K562 (cell line): Measurements from ENCODE around the gene PDE11A. TPM values are rescaled to one million over a fixed set of nuclear protein-coding genes. Genes with fewer than 3 reads are reported as not detected.

ENCODE experiments used
- ATAC-seq: fragments of 200-7000 bp; cut with Tn5 transposase; 3 replicates; pipeline ENCODE4 v1.9.1; 2020; ENCODE audit warnings: moderate library complexity
- BruUV-seq: library from RNA; stranded (reverse); fragments of 400-500 nt; replicated peaks from 2 replicates; lab custom pipeline; 2021; lab: Mats Ljungman, UMichigan
- CTCF ChIA-PET: fragments of 300-600 bp; formaldehyde crosslinking; extraction: SDS; loops from one replicate; lab custom pipeline; 2021; ENCODE audit warnings: low intra/inter-chr PET ratio; lab: Yijun Ruan, JAX
- POLR2A ChIA-PET: fragments of 300-600, 350-650 bp; sonication (Branson Sonifier 250); formaldehyde crosslinking; extraction: SDS; loops from one replicate; lab custom pipeline; 2021; ENCODE audit warnings: antibody characterized with exemption, inconsistent platforms; lab: Yijun Ruan, JAX
- DNase-seq, 4 experiments: peaks; one replicate each; pipeline versions ENCODE4 v3.0.0 to v3.0.0-alpha.2; 2011 to 2018; ENCODE audit warnings: low spot score in 3 of 4, mixed read lengths in 3 of 4; ENCODE audit errors: extremely low read depth in 1 of 4
- FAIRE-seq: peaks from 2 replicates; lab custom pipeline; 2011; peaks lifted over from hg19 to GRCh38; lab: Jason Lieb, UNC
- H2AFZ ChIP-seq: 2 replicates; pipeline ENCODE4 v1.6.0; 2011; ENCODE audit warnings: low read depth, low read length, control low read depth, inconsistent platforms
- H3K27ac ChIP-seq: fragments of 200-600 bp; 3 replicates; pipeline ENCODE4 v1.8.0; 2011; ENCODE audit warnings: low read depth, mild to moderate bottlenecking, control low read depth, inconsistent platforms, low read length, moderate library complexity, mixed read lengths; ENCODE audit errors: extremely low read depth
- H3K27me3 ChIP-seq, 2 experiments: fragments of 300-600 bp in 1 of 2; 2 replicates in 1 of 2; 3 replicates in 1 of 2; pipeline versions ENCODE4 v1.6.0 to v1.8.0; 2011; ENCODE audit warnings: inconsistent platforms in 2 of 2, low read length in 2 of 2, mild to moderate bottlenecking in 1 of 2, mixed read lengths in 1 of 2, moderate library complexity in 1 of 2; ENCODE audit not compliant: control insufficient read depth in 2 of 2, insufficient read depth in 2 of 2
- H3K36me3 ChIP-seq: fragments of 300-600 bp; 3 replicates; pipeline ENCODE4 v1.8.0; 2011; ENCODE audit warnings: mild to moderate bottlenecking, low read length, inconsistent platforms; ENCODE audit not compliant: control insufficient read depth, insufficient read depth
- H3K4me1 ChIP-seq, 2 experiments: fragments of 200-600 bp in 1 of 2; replicated peaks in 1 of 2; 2 replicates in 1 of 2; 3 replicates in 1 of 2; pipeline versions ENCODE4 v1.5.1 to v1.8.0; 2011; ENCODE audit warnings: inconsistent platforms in 2 of 2, low read length in 2 of 2, mild to moderate bottlenecking in 1 of 2, mixed read lengths in 1 of 2, moderate library complexity in 1 of 2; ENCODE audit not compliant: control insufficient read depth in 2 of 2, insufficient read depth in 2 of 2
- H3K4me2 ChIP-seq: 2 replicates; pipeline ENCODE4 v1.6.1; 2011; ENCODE audit warnings: low read length, control low read depth, inconsistent platforms, mixed read lengths; ENCODE audit not compliant: insufficient read depth
- H3K4me3 ChIP-seq: fragments of 200-600 bp; sonication (generic), shearing (Covaris generic); 2 replicates; pipeline ENCODE4 v1.5.1; 2016; ENCODE audit warnings: control low read depth, inconsistent platforms
- H3K79me2 ChIP-seq: fragments of 200-600 bp; 3 replicates; pipeline ENCODE4 v1.8.0; 2011; ENCODE audit warnings: low read length, inconsistent platforms; ENCODE audit not compliant: control insufficient read depth, insufficient read depth
- H3K9ac ChIP-seq, 2 experiments: 2 replicates each; pipeline versions ENCODE4 v1.6.0 to v1.6.1; 2011; ENCODE audit warnings: low read depth in 2 of 2, low read length in 2 of 2, control low read depth in 1 of 2, inconsistent platforms in 1 of 2, mild to moderate bottlenecking in 1 of 2, mixed read lengths in 1 of 2; ENCODE audit not compliant: insufficient read depth in 1 of 2
- H3K9me1 ChIP-seq: one replicate; pipeline ENCODE4 v1.6.0; 2011; ENCODE audit warnings: inconsistent platforms, mild to moderate bottlenecking, low read length, moderate library complexity; ENCODE audit not compliant: control insufficient read depth, insufficient read depth
- H3K9me3 ChIP-seq: replicated peaks from 2 replicates; pipeline ENCODE4 v1.5.1; 2011; ENCODE audit warnings: low read depth, low read length, inconsistent platforms; ENCODE audit not compliant: control insufficient read depth, insufficient read depth
- H4K20me1 ChIP-seq: replicated peaks from 2 replicates; pipeline ENCODE4 v1.6.1; 2011; ENCODE audit warnings: low read length, inconsistent platforms, mixed read lengths; ENCODE audit not compliant: control insufficient read depth, insufficient read depth
- KLF1 ChIP-seq: fragments of 450-650 bp; IDR thresholded peaks from 2 replicates; pipeline ENCODE4 v1.6.1; 2016; ENCODE audit warnings: missing genetic modification characterization, missing compliant biosample characterization
- SMARCA5 ChIP-seq: fragments of 450-650 bp; IDR thresholded peaks from 2 replicates; pipeline ENCODE4 v1.6.1; 2016
- SRF ChIP-seq, 2 experiments: fragments of 250-450, 450-650 bp in 1 of 2; sonication (Bioruptor Pico) in 1 of 2; sonication (generic) in 1 of 2; formaldehyde crosslinking; IDR thresholded peaks; 2 replicates each; pipeline versions ENCODE4 v1.5.0 to v1.5.1; 2020 to 2022; ENCODE audit warnings: mild to moderate bottlenecking in 1 of 2, missing genetic modification reagents in 1 of 2
- TAF1 ChIP-seq: IDR thresholded peaks from 2 replicates; pipeline ENCODE4 v1.6.1; 2011; ENCODE audit warnings: mild to moderate bottlenecking, low read length, moderate library complexity; ENCODE audit not compliant: insufficient read depth, control insufficient read depth, severe bottlenecking; ENCODE audit errors: extremely low read depth
- ZFP1 ChIP-seq: fragments of 450-650 bp; formaldehyde crosslinking; IDR thresholded peaks from 2 replicates; pipeline ENCODE4 v1.4.0; 2020; ENCODE audit warnings: mild to moderate bottlenecking, mixed read lengths
- ZNF143 ChIP-seq: sonication (generic); formaldehyde crosslinking; IDR thresholded peaks from 2 replicates; pipeline ENCODE4 v1.9.0; 2022; ENCODE audit warnings: mild to moderate bottlenecking, missing genetic modification reagents
- in situ Hi-C: fragments of 300-500 bp; cut with MboI; formaldehyde crosslinking; loops from 4 replicates; pipeline ENCODE4 v1.15.0; 2018; ENCODE audit warnings: inconsistent platforms, mixed read lengths
- intact Hi-C: fragments of 100-400 bp; cut with micrococcal nuclease; formaldehyde crosslinking; loops from 2 replicates; pipeline ENCODE4 v1.14.2; 2022
- polyA plus RNA-seq, 8 experiments: library from polyadenylated mRNA; depleted of rRNA in 4 of 8; stranded (reverse) in 5 of 8; unstranded in 3 of 8; fragments of >200 nt; fragmentation: Nextera tagmentation in 2 of 8; fragmentation: Illumina TruSeq in 1 of 8; extraction: Ambion mirVana in 2 of 8; extraction: Trizol in 1 of 8; gene quantifications; 2 replicates each; pipeline versions ENCODE4 v1.2.1 to v1.2.3, GENCODE V29; 2011 to 2014; ENCODE audit warnings: inconsistent platforms in 1 of 8, missing spikeins in 1 of 8
- total RNA-seq, 7 experiments: library from RNA; depleted of rRNA in 6 of 7; stranded (reverse); fragments of >200 nt in 6 of 7; fragmentation: Illumina TruSeq in 2 of 7; extraction: Trizol in 2 of 7; gene quantifications; 2 replicates each; pipeline versions ENCODE4 v1.2.1 to v1.2.3, GENCODE V29; 2011 to 2021; ENCODE audit warnings: low replicate concordance in 1 of 7
- TF ChIP-seq, protein P1 (sequence below): fragments of 450-650 bp; formaldehyde crosslinking; IDR thresholded peaks from 2 replicates; pipeline ENCODE4 v1.4.0; 2020; ENCODE audit warnings: mild to moderate bottlenecking, moderate library complexity
- TF ChIP-seq, protein P2 (sequence below): sonication (generic); formaldehyde crosslinking; IDR thresholded peaks from 2 replicates; pipeline ENCODE4 v1.8.1; 2023; ENCODE audit warnings: mild to moderate bottlenecking, missing genetic modification reagents

Gene PDE11A
- total and polyA plus RNA-seq, 9 of the 15 experiments (the other 6 are each of a cell fraction or from before 2014, with no cell fraction given): 3.2 to 22.1 (median 5.7) TPM

DNA sequence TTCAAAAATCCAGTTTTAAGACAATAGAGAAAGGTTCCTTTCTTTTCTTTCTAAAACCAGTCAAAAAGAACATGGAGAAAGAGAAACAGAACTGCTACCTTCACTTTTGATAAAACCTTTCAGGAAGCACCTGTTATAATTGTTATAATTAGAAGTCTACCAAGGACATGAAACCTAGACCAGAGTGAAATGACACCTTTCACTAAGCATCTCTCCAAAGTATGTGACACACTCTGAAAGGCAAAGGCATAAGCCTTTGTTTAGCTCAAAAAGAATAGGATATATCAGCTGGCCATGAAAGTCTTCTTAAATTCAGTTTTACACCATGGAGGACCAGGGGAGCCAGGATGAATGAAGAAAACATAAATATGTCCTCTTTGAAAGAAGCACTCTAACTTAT, 20.9 kb upstream of the PDE11A start:
- CTCF ChIA-PET: no interaction called here
- H3K79me2 ChIP-seq: no peaks in the 10 kb centered on the region
- no peak overlapping the region for H3K27ac ChIP-seq
- ATAC-seq (no peak), DNase-seq (no peak), FAIRE-seq (no peak)
- 0 out of 2 replicates have a peak overlapping the region, but pooled peaks have one; percentile 3 for H2AFZ ChIP-seq
- no peak overlapping the region for H3K9ac ChIP-seq
- H3K36me3 ChIP-seq: no peaks in the 10 kb centered on the region
- intact Hi-C loops: no loop called here
- no peaks in the 10 kb centered on the region for H3K9me3 ChIP-seq
- no peaks in the 10 kb centered on the region for H4K20me1 ChIP-seq
- no peaks in the 10 kb centered on the region for H3K9me1 ChIP-seq
- no peaks in the 10 kb centered on the region; a peak in 1 of 5 replicates for H3K27me3 ChIP-seq
- no peak overlapping the region for H3K4me3 ChIP-seq
- in situ Hi-C loops: no loop called here
- TF ChIP-seq ZFP1 (CRISPR knock-in tag) (no peak), TAF1 (no peak), ZNF143 (no peak), SMARCA5 (no peak), SRF (CRISPR knock-in tag; IDR thresholded peaks at IDR 0.05) (no peak), KLF1 (tag) (no peak)
- TF ChIP-seq, protein P1, sequence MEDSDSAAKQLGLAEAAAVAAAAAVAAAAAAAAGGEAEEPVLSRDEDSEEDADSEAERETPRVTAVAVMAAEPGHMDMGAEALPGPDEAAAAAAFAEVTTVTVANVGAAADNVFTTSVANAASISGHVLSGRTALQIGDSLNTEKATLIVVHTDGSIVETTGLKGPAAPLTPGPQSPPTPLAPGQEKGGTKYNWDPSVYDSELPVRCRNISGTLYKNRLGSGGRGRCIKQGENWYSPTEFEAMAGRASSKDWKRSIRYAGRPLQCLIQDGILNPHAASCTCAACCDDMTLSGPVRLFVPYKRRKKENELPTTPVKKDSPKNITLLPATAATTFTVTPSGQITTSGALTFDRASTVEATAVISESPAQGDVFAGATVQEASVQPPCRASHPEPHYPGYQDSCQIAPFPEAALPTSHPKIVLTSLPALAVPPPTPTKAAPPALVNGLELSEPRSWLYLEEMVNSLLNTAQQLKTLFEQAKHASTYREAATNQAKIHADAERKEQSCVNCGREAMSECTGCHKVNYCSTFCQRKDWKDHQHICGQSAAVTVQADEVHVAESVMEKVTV (CRISPR knock-in tag): no peak
- TF ChIP-seq, protein P2, sequence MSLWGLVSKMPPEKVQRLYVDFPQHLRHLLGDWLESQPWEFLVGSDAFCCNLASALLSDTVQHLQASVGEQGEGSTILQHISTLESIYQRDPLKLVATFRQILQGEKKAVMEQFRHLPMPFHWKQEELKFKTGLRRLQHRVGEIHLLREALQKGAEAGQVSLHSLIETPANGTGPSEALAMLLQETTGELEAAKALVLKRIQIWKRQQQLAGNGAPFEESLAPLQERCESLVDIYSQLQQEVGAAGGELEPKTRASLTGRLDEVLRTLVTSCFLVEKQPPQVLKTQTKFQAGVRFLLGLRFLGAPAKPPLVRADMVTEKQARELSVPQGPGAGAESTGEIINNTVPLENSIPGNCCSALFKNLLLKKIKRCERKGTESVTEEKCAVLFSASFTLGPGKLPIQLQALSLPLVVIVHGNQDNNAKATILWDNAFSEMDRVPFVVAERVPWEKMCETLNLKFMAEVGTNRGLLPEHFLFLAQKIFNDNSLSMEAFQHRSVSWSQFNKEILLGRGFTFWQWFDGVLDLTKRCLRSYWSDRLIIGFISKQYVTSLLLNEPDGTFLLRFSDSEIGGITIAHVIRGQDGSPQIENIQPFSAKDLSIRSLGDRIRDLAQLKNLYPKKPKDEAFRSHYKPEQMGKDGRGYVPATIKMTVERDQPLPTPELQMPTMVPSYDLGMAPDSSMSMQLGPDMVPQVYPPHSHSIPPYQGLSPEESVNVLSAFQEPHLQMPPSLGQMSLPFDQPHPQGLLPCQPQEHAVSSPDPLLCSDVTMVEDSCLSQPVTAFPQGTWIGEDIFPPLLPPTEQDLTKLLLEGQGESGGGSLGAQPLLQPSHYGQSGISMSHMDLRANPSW (CRISPR knock-in tag): no peak
- POLR2A ChIA-PET: interaction anchor here (0.7 kb wide), 1 partner anchor 9 kb away, joined by 3 read pairs; no protein-coding TSS in a partner anchor
- H3K4me2 ChIP-seq: no peak overlapping the region
- H3K4me1 ChIP-seq: no peaks in the 10 kb centered on the region
- BruUV-seq: no TSS peak
